Urinary bladder (tissue), 4 donors: ENCODE results near the gene ABCB4. TPM values are rescaled to one million over a fixed set of nuclear protein-coding genes. Genes with fewer than 3 reads are reported as not detected.
"Not testable (repeated sequence)": the region's sequence is repeated elsewhere in the genome, so short reads cannot be mapped to it uniquely, and the experiment has no call there.

Source experiments
- DNase-seq: peaks from one replicate; pipeline ENCODE4 v3.0.0-alpha.2; 2015; ENCODE audit errors: extremely low spot score
- H3K27ac ChIP-seq: one replicate; pipeline ENCODE4 v1.5.1; 2013; ENCODE audit warnings: low read depth, mild to moderate bottlenecking, moderate library complexity
- H3K36me3 ChIP-seq: one replicate; pipeline ENCODE4 v1.6.1; 2013; ENCODE audit warnings: mild to moderate bottlenecking, moderate library complexity; ENCODE audit not compliant: insufficient read depth
- H3K4me1 ChIP-seq: one replicate; pipeline ENCODE4 v1.6.1; 2013; ENCODE audit warnings: mild to moderate bottlenecking, moderate library complexity; ENCODE audit not compliant: insufficient read depth
- H3K4me3 ChIP-seq: one replicate; pipeline ENCODE4 v1.5.1; 2013; ENCODE audit warnings: low read depth, low read length
- WGBS: extraction: QIAGEN DNeasy Blood & Tissue Kit; methylation state at CpG from one replicate; pipeline ENCODE4 v1.1.7; 2013; 5-methylcytosine and 5-hydroxymethylcytosine counted together
- polyA plus RNA-seq: library from polyadenylated mRNA; stranded (reverse); fragments of 200-250 nt; gene quantifications from one replicate; pipeline ENCODE4 v1.2.3, GENCODE V29; 2013
- total RNA-seq: library from RNA; depleted of rRNA; stranded (reverse); fragments of >200 nt; gene quantifications from one replicate; pipeline ENCODE4 v1.2.3, GENCODE V29; 2014
- donor health status: healthy with polysubstance abuse.
- donor health status: healthy.

Gene ABCB4
- total and polyA plus RNA-seq, 2 donors = 0.53 to 1.2 TPM

DNA sequence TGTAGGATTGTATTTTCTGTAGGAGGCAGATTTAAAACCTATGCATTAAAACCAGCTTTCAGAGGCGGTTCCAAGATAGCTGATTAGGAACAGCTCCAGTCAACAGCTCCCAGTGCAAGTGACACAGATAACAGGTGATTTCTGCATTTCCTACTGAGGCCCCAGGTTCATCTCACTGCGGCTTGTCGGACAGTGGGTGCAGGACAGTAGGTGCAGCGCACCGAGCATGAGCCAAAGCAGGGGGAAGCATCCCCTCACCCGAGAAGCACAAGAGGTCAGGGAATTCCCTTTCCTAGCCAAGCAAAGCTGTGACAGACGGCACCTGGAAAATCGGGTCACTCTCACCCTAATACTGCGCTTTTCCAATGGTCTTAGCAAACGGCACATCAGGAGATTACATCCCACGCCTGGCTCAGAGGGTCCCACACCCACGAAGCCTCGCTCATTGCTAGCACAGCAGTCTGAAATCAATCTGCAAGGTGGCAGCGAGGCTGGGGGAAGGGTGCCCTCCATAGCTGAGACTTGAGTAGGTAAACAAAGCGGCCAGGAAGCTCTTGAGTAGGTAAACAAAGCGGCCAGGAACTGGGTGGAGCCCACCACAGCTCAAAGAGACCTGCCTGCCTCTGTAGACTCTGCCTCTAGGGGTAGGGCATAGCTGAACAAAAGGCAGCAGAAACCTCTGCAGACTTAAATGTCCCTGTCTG lies 10.5 kb downstream of the ABCB4 start:
- H3K27ac ChIP-seq, H3K4me3 ChIP-seq, H3K36me3 ChIP-seq, H3K4me1 ChIP-seq, DNase-seq: not testable (repeated sequence)
- 67% methylated on average over 16 of the region's 16 CpGs for WGBS

- no peak for DNase-seq
- no peak overlapping the region for H3K27ac ChIP-seq
- no peaks in the 10 kb centered on the region for H3K4me1 ChIP-seq
- no peak overlapping the region for H3K4me3 ChIP-seq
- 72% methylated on average over 2 of the region's 2 CpGs for WGBS
- no peaks in the 10 kb centered on the region for H3K36me3 ChIP-seq
Measured at GRCh38 chr7:87463982-87464381, 11.5 kb downstream of the ABCB4 start.

- not testable (repeated sequence) for H3K4me3 ChIP-seq, H3K27ac ChIP-seq, H3K36me3 ChIP-seq, H3K4me1 ChIP-seq, DNase-seq
- WGBS = 94% methylated on average over 3 of the region's 3 CpGs
Measured at GRCh38 chr7:87460444-87460843, 15.0 kb downstream of the ABCB4 start.

- WGBS = 84% methylated on average over 2 of the region's 2 CpGs
- Histone ChIP-seq H3K36me3 (no peaks in the 10 kb centered on the region), H3K4me3 (no peak overlapping the region), H3K4me1 (no peaks in the 10 kb centered on the region), H3K27ac (no peak overlapping the region)
- no peak for DNase-seq
Measured at GRCh38 chr7:87459941-87460340, 15.5 kb downstream of the ABCB4 start.

DNA sequence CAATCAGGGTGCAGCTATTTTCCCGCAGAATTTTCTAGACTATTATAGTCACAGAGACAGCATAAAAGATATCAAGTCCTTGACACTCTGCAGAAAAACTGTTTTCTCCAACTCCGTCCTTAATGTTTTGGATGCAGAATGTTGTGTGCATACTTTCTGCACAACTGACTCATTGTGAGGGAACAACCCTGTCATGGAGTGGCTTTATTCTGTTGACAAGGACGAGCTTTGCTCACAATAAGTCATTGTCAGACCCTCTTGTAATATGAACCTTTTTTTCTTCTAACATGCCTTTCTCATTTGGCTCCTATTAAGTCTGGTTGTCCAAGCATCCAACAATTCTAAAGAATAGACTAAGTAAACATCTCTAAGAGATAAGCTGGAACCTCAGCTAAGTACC lies 17.3 kb downstream of the ABCB4 start:
- no peak for DNase-seq
- Histone ChIP-seq H3K4me3 (no peak overlapping the region), H3K36me3 (no peaks in the 10 kb centered on the region), H3K4me1 (no peaks in the 10 kb centered on the region), H3K27ac (no peak overlapping the region)
- 74% methylated on average over 3 of the region's 3 CpGs for WGBS

DNA sequence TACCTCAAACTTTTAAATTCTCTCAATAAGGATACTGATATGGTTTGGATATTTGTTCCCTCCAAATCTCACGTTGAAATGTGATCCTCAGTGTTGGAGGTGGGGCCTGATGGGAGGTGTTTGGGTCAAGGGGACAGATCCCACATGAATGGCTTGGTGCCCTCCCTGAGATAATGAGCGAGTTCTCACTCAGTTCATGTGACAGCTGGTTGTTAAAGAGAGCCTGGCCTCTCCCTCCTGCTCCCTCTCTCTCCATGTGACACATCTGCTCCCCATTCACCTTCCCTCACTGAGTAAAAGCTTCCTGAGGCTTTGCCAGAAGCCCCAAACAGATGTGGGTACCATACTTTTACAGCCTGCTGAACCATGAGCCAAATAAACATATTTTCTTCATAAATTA lies 19.2 kb downstream of the ABCB4 start:
- H3K27ac ChIP-seq = no peak overlapping the region
- DNase-seq = no peak
- WGBS = 24% methylated on average over 2 of the region's 2 CpGs
- no peak overlapping the region for H3K4me3 ChIP-seq
- H3K36me3 ChIP-seq = no peaks in the 10 kb centered on the region
- H3K4me1 ChIP-seq = no peaks in the 10 kb centered on the region

GRCh38 chr7:87452279-87452678 lies 23.2 kb downstream of the ABCB4 start:
- DNase-seq = no peak

DNA sequence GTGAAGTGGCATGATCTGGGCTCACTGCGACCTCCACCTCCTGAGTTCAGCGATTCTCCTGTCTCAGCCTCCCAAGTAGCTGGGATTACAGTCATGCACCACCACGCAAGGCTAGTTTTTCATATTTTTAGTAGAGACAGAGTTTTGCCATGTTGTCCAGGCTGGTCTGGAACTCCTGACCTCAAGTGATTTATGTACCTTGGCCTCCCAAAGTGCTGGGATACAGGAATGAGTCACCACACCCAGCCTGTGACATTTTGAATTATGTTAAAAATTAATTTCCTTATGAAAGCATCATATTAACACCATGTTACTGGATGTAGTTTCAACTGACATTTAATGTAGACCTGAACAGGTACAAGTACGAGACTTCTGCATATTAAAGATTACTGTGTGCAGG lies 24.3 kb downstream of the ABCB4 start:
- H3K4me1 ChIP-seq = no peaks in the 10 kb centered on the region
- H3K27ac ChIP-seq = no peak overlapping the region
- DNase-seq = no peak
- WGBS = 90% methylated on average over 4 of the region's 4 CpGs
- H3K4me3 ChIP-seq = no peak overlapping the region
- no peaks in the 10 kb centered on the region for H3K36me3 ChIP-seq

More at GRCh38 chr7:87452279-87452678, 23.2 kb downstream of the ABCB4 start:
- no peak overlapping the region for H3K4me3 ChIP-seq
- H3K36me3 ChIP-seq = no peaks in the 10 kb centered on the region
- WGBS = 57% methylated on average over 4 of the region's 4 CpGs
- no peak overlapping the region for H3K27ac ChIP-seq
- H3K4me1 ChIP-seq = no peaks in the 10 kb centered on the region

- Histone ChIP-seq H3K36me3 (no peaks in the 10 kb centered on the region), H3K27ac (no peak overlapping the region), H3K4me1 (no peaks in the 10 kb centered on the region), H3K4me3 (no peak overlapping the region)
- DNase-seq = no peak
- 58% methylated on average over 1 of the region's 1 CpG for WGBS
Measured at GRCh38 chr7:87450706-87451105, 24.8 kb downstream of the ABCB4 start.

DNA sequence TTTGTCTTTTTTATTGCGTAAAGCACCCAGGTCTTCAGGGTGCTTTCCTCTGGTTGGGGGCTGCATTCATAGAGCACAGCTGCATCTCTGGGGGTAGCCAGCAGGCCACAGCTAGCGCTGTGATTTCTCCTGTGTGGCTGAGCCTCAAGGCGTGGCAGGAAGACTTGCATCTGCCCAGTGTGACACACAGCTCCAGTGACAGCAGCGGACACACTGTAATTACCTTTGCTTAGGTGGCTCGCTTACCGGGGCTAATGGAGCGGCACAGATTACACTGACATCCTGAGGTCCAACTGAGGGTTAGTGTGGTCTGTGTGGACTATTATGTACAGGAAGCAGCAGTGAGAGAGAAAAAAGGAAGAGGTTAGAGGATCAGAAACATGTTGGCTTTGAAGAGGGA lies 27.1 kb downstream of the ABCB4 start:
- DNase-seq = no peak
- Histone ChIP-seq H3K36me3 (no peaks in the 10 kb centered on the region), H3K4me1 (no peaks in the 10 kb centered on the region), H3K4me3 (no peak overlapping the region), H3K27ac (no peak overlapping the region)
- 52% methylated on average over 7 of the region's 7 CpGs for WGBS

DNA sequence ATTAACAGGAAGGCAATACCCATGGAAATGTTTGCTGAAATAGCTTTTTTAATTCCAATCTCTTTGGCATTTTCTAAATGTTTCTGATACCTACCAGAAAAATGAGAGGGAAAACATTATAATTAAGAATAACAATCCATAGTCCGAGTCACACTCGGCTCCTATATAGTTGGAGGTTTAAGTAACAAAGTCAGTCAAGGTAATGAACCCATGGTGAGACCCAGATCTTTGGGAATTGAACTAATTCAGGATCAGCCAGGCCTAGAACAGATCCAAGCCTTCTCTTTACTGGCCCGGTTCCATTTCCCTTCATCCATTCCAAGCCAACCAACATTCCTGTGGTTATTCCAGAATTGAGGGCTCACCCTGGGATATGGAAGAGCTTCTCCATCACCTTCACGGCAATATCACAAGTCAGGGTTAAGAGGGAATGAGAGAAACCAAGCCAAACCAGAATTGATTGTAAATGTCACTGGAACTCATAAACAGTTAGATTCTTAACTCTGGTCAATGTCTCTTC lies 28.3 kb downstream of the ABCB4 start:
- H3K36me3 ChIP-seq = no peaks in the 10 kb centered on the region
- H3K4me3 ChIP-seq = no peak overlapping the region
- H3K27ac ChIP-seq = no peak overlapping the region
- WGBS = 58% methylated on average over 4 of the region's 4 CpGs
- DNase-seq = no peak
- no peaks in the 10 kb centered on the region for H3K4me1 ChIP-seq

- Histone ChIP-seq H3K4me3 (no peak overlapping the region), H3K36me3 (no peaks in the 10 kb centered on the region), H3K27ac (no peak overlapping the region), H3K4me1 (no peaks in the 10 kb centered on the region)
- DNase-seq = no peak
- 73% methylated on average over 4 of the region's 4 CpGs for WGBS
Measured at GRCh38 chr7:87445897-87446296, 29.6 kb downstream of the ABCB4 start.

DNA sequence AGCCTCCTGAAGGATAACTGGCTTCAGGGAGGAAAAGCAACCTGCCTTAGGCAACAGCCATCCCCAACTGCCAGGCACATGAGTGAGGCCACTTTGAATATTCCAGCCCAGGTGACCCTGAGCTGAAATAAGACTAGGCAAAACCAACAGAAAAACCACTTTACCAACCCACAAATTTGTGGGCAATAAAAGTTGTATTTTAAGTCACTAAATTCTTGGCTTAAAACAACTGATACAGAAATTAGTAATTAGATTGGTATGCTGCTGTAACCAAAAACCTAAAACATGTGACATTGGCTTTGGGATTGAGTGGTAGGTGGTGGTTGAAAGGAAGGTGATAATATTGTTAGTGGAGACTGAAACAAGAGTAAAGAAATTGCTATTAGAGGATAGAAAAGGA lies 39.9 kb downstream of the ABCB4 start:
- Histone ChIP-seq H3K4me1 (no peaks in the 10 kb centered on the region), H3K27ac (no peak overlapping the region), H3K4me3 (no peak overlapping the region), H3K36me3 (no peaks in the 10 kb centered on the region)
- DNase-seq = no peak

GRCh38 chr7:87432536-87432935 lies 42.9 kb downstream of the ABCB4 start:
- H3K36me3 ChIP-seq = no peaks in the 10 kb centered on the region
- H3K4me1 ChIP-seq = no peaks in the 10 kb centered on the region
- WGBS = 89% methylated on average over 2 of the region's 2 CpGs
- no peak for DNase-seq
- no peak overlapping the region for H3K4me3 ChIP-seq
- no peak overlapping the region for H3K27ac ChIP-seq

DNA sequence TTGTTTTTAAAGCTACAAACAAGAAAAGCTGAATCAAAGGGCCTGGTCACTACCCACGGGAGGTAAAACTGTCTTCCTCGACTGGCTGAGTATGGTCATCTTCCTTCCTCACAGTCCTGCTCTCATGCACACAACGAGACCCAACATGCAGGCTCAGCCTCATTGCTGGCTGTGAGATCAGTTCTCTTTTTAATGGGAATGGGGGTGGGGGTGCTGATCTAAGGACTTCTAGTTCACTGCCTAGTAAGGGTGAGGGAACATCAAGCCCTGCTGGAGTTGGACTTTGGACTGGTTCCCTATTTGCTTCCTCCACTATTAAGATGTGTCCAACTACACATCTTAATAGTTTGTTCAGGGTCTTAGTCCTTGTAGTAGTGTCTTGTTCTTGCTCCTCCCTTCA lies 48.2 kb downstream of the ABCB4 start:
- Histone ChIP-seq H3K36me3 (no peaks in the 10 kb centered on the region), H3K4me3 (no peak overlapping the region), H3K4me1 (no peaks in the 10 kb centered on the region), H3K27ac (no peak overlapping the region)
- no peak for DNase-seq
- 82% methylated on average over 3 of the region's 3 CpGs for WGBS
